GM21619 (cell line): Measurements from ENCODE around the gene CD320.

Source experiments
- ATAC-seq: cut with Tn5 transposase; IDR thresholded peaks from one replicate; pipeline ENCODE4 v1.9.1; 2021; ENCODE audit not compliant: unreplicated experiment

The CD320 gene

GRCh38 chr19:8255426-8256125, 52.6 kb downstream of the CD320 start:
- no peak for ATAC-seq

- no peak for ATAC-seq
Observed at GRCh38 chr19:8254286-8255001, 53.7 kb downstream of the CD320 start.

- ATAC-seq: no peak
Observed at GRCh38 chr19:8253678-8254077, 54.5 kb downstream of the CD320 start.

GRCh38 chr19:8252922-8253589, 55.1 kb downstream of the CD320 start:
- ATAC-seq: no peak
